Epithelial cell of esophagus (primary cell): ENCODE measurements around the gene RACK1.
A peak's percentile ranks its signal among the peaks of the same experiment; 100 is the strongest.

Source experiments
- DNase-seq: peaks from one replicate; pipeline ENCODE4 v3.0.0; 2010; ENCODE audit warnings: low read depth
- H3K4me3 ChIP-seq: 2 replicates; pipeline ENCODE4 v1.5.1; 2011; ENCODE audit warnings: mild to moderate bottlenecking, low read length, control low read depth
- CTCF ChIP-seq: IDR thresholded peaks from 2 replicates; pipeline ENCODE4 v1.5.1; 2011; ENCODE audit warnings: low read depth, mild to moderate bottlenecking, low read length, control low read depth, inconsistent platforms; ENCODE audit not compliant: insufficient read depth; ENCODE audit errors: missing control alignments

RACK1 gene

GRCh38 chr5:181195249-181195761 lies 48.4 kb downstream of the RACK1 start:
- TF ChIP-seq CTCF = no peak
- no peak for DNase-seq
- H3K4me3 ChIP-seq = no peak overlapping the region

- TF ChIP-seq CTCF = no peak
- H3K4me3 ChIP-seq = no peak overlapping the region
- DNase-seq = no peak
These were observed 49.0 kb downstream of the RACK1 start for GRCh38 chr5:181194489-181195248.

GRCh38 chr5:181193656-181194055 lies 50.0 kb downstream of the RACK1 start:
- no peak for DNase-seq
- no peak overlapping the region for H3K4me3 ChIP-seq
- no peak for TF ChIP-seq CTCF

GRCh38 chr5:181192337-181193046 lies 51.2 kb downstream of the RACK1 start:
- DNase-seq = peak; percentile 30
- H3K4me3 ChIP-seq = peak overlapping the region; percentile 83
- no peak for TF ChIP-seq CTCF

- peak overlapping the region; percentile 83 for H3K4me3 ChIP-seq
- peak; percentile 94 for DNase-seq
- no peak for TF ChIP-seq CTCF
These were observed 52.0 kb downstream of the RACK1 start for GRCh38 chr5:181191526-181192336.

GRCh38 chr5:181190711-181191525 lies 52.8 kb downstream of the RACK1 start:
- DNase-seq = peak; percentile 52
- TF ChIP-seq CTCF = no peak
- H3K4me3 ChIP-seq = peak overlapping the region; percentile 83
